H1 (cell line): ENCODE data around the gene NID1. TPM values are rescaled to one million over a fixed set of nuclear protein-coding genes. Genes with fewer than 3 reads are reported as not detected.

Experiments used
- CTCF ChIA-PET: fragments of 300-600 bp; sonication (Branson Sonifier 250); formaldehyde crosslinking; loops from one replicate; lab custom pipeline; 2021; ENCODE audit not compliant: partially characterized antibody; lab: Charles Lee
- POLR2A ChIA-PET: fragments of 300-600 bp; sonication (Branson Sonifier 250); formaldehyde crosslinking; loops from one replicate; lab custom pipeline; 2021; ENCODE audit warnings: inconsistent platforms; ENCODE audit not compliant: partially characterized antibody; lab: Charles Lee
- DNase-seq, 2 experiments: peaks; one replicate each; pipeline versions ENCODE4 v3.0.0 to v3.0.0-alpha.2; 2010 to 2022; ENCODE audit warnings: low spot score in 2 of 2, low read depth in 1 of 2, mixed read lengths in 1 of 2
- FAIRE-seq: peaks from 2 replicates; lab custom pipeline; 2011; peaks lifted over from hg19 to GRCh38; lab: Jason Lieb, UNC
- H2AFZ ChIP-seq: 2 replicates; pipeline ENCODE4 v1.8.1; 2012; ENCODE audit warnings: low read length, inconsistent platforms
- H2AK5ac ChIP-seq: 2 replicates; pipeline ENCODE4 v1.6.1; 2013; ENCODE audit warnings: low read depth, low read length
- H2BK120ac ChIP-seq: replicated peaks from 2 replicates; pipeline ENCODE3; 2013; ENCODE audit warnings: low read depth, low read length, inconsistent platforms
- H2BK12ac ChIP-seq: 2 replicates; pipeline ENCODE4 v1.6.1; 2013; ENCODE audit warnings: low read depth, low read length
- H2BK15ac ChIP-seq: 2 replicates; pipeline ENCODE4 v1.6.1; 2013; ENCODE audit warnings: low read length
- H2BK20ac ChIP-seq: 2 replicates; pipeline ENCODE4 v1.6.1; 2013; ENCODE audit warnings: low read length
- H2BK5ac ChIP-seq: 2 replicates; pipeline ENCODE4 v1.6.1; 2013; ENCODE audit warnings: low read depth, low read length
- H3K14ac ChIP-seq: 2 replicates; pipeline ENCODE4 v1.6.1; 2013; ENCODE audit warnings: inconsistent platforms; ENCODE audit not compliant: insufficient read length
- H3K18ac ChIP-seq: 2 replicates; pipeline ENCODE4 v1.6.1; 2013; ENCODE audit warnings: low read length; ENCODE audit errors: extremely low read depth
- H3K23ac ChIP-seq: 2 replicates; pipeline ENCODE4 v1.6.1; 2013; ENCODE audit warnings: inconsistent platforms; ENCODE audit not compliant: insufficient read length
- H3K23me2 ChIP-seq: 2 replicates; pipeline ENCODE4 v1.6.1; 2013; ENCODE audit warnings: low read depth, low read length
- H3K27ac ChIP-seq: 2 replicates; pipeline ENCODE4 v1.6.1; 2011; ENCODE audit warnings: low read depth, low read length, inconsistent platforms
- H3K27me3 ChIP-seq, 4 experiments: replicated peaks in 1 of 4; 1 replicate in 1 of 4; 2 replicates in 3 of 4; pipeline versions ENCODE4 v1.6.1 to v1.8.1; 2011 to 2013; ENCODE audit warnings: low read length in 3 of 4, mild to moderate bottlenecking in 3 of 4, inconsistent platforms in 2 of 4, mixed read lengths in 2 of 4, moderate library complexity in 1 of 4; ENCODE audit not compliant: control insufficient read depth in 3 of 4, insufficient read depth in 3 of 4; ENCODE audit errors: extremely low read depth in 1 of 4
- H3K36me3 ChIP-seq, 4 experiments: 2 replicates each; pipeline versions ENCODE4 v1.6.1 to v1.8.1; 2011 to 2013; ENCODE audit warnings: mild to moderate bottlenecking in 4 of 4, low read length in 3 of 4, moderate library complexity in 2 of 4, control low read depth in 1 of 4, inconsistent platforms in 1 of 4; ENCODE audit not compliant: insufficient read depth in 4 of 4, control insufficient read depth in 2 of 4
- H3K4ac ChIP-seq: replicated peaks from 2 replicates; pipeline ENCODE3; 2013; ENCODE audit warnings: low read length, low read depth, mixed read lengths, inconsistent platforms; ENCODE audit not compliant: insufficient read length
- H3K4me1 ChIP-seq, 4 experiments: replicated peaks in 1 of 4; 1 replicate in 1 of 4; 2 replicates in 3 of 4; pipeline versions ENCODE4 v1.6.1 to v1.8.1; 2011 to 2013; ENCODE audit warnings: low read length in 3 of 4, inconsistent platforms in 2 of 4, mixed read lengths in 1 of 4; ENCODE audit not compliant: insufficient read depth in 4 of 4, control insufficient read depth in 3 of 4
- H3K4me2 ChIP-seq, 2 experiments: 2 replicates each; pipeline versions ENCODE4 v1.6.1 to v1.8.1; 2011 to 2013; ENCODE audit warnings: low read depth in 2 of 2, low read length in 2 of 2, control low read depth in 1 of 2, inconsistent platforms in 1 of 2, mild to moderate bottlenecking in 1 of 2; ENCODE audit not compliant: insufficient read depth in 1 of 2
- H3K4me3 ChIP-seq, 4 experiments: fragments of 200-600, 300-600 bp in 1 of 4; sonication (generic), shearing (Covaris generic), sonication (Bioruptor Twin) in 1 of 4; 2 replicates each; pipeline versions ENCODE4 v1.5.1 to v1.8.1; 2011 to 2016; ENCODE audit warnings: low read length in 4 of 4, low read depth in 3 of 4, control low read depth in 2 of 4, inconsistent platforms in 2 of 4, mild to moderate bottlenecking in 2 of 4, mixed read lengths in 1 of 4, moderate library complexity in 1 of 4; ENCODE audit not compliant: insufficient read depth in 2 of 4; ENCODE audit errors: extremely low read depth in 1 of 4
- H3K56ac ChIP-seq: replicated peaks from 2 replicates; pipeline ENCODE3; 2013; ENCODE audit warnings: low read depth, mild to moderate bottlenecking, mixed read lengths, low read length, inconsistent platforms; ENCODE audit not compliant: insufficient read length
- H3K79me1 ChIP-seq: 2 replicates; pipeline ENCODE4 v1.6.1; 2013; ENCODE audit warnings: low read depth, low read length, control low read depth
- H3K79me2 ChIP-seq, 2 experiments: 2 replicates each; pipeline versions ENCODE4 v1.6.1 to v1.8.1; 2012 to 2013; ENCODE audit warnings: low read length in 2 of 2, mild to moderate bottlenecking in 2 of 2, inconsistent platforms in 1 of 2; ENCODE audit not compliant: insufficient read depth in 2 of 2, control insufficient read depth in 1 of 2
- H3K9ac ChIP-seq, 4 experiments: replicated peaks in 1 of 4; 1 replicate in 1 of 4; 2 replicates in 3 of 4; pipeline versions ENCODE4 v1.6.1 to v1.8.1; 2011 to 2013; ENCODE audit warnings: low read depth in 3 of 4, low read length in 3 of 4, control low read depth in 2 of 4, mild to moderate bottlenecking in 2 of 4, moderate library complexity in 2 of 4, inconsistent platforms in 1 of 4; ENCODE audit errors: extremely low read depth in 1 of 4
- H3K9me3 ChIP-seq, 2 experiments: 2 replicates each; pipeline versions ENCODE4 v1.6.1 to v1.8.1; 2012 to 2013; ENCODE audit warnings: mild to moderate bottlenecking in 2 of 2, moderate library complexity in 2 of 2, control low read depth in 1 of 2, inconsistent platforms in 1 of 2, low read depth in 1 of 2, low read length in 1 of 2, mixed read lengths in 1 of 2; ENCODE audit not compliant: insufficient read depth in 2 of 2
- H4K20me1 ChIP-seq, 2 experiments: replicated peaks in 1 of 2; 2 replicates each; pipeline versions ENCODE3 to v1.8.1; 2011 to 2013; ENCODE audit warnings: inconsistent platforms in 2 of 2, low read length in 2 of 2, mild to moderate bottlenecking in 1 of 2; ENCODE audit not compliant: insufficient read depth in 2 of 2, control insufficient read depth in 1 of 2
- H4K5ac ChIP-seq: 2 replicates; pipeline ENCODE4 v1.6.1; 2013; ENCODE audit warnings: low read length, low read depth, mixed read lengths, inconsistent platforms; ENCODE audit not compliant: insufficient read length
- H4K8ac ChIP-seq: 2 replicates; pipeline ENCODE4 v1.8.0; 2013; ENCODE audit warnings: mild to moderate bottlenecking, moderate library complexity, low read length, inconsistent platforms; ENCODE audit not compliant: insufficient read depth; ENCODE audit errors: extremely low read depth
- H4K91ac ChIP-seq: replicated peaks from 2 replicates; pipeline ENCODE3; 2013; ENCODE audit warnings: low read length, mixed read lengths, inconsistent platforms; ENCODE audit not compliant: insufficient read length
- CHD2 ChIP-seq: IDR thresholded peaks from 2 replicates; pipeline ENCODE4 v1.6.1; 2012; ENCODE audit warnings: low read length, improper control_type of control experiment
- JUN ChIP-seq: IDR thresholded peaks from 2 replicates; pipeline ENCODE4 v1.6.1; 2011; ENCODE audit warnings: low read depth, mild to moderate bottlenecking, improper control_type of control experiment, low read length
- KDM1A ChIP-seq: fragments of 200-600, 300-600 bp; sonication (generic); IDR thresholded peaks from 2 replicates; pipeline ENCODE4 v1.7.1; 2016; ENCODE audit warnings: mild to moderate bottlenecking, low read length, borderline replicate concordance
- SAP30 ChIP-seq: fragments of 300-600 bp; sonication (generic); IDR thresholded peaks from 2 replicates; pipeline ENCODE4 v1.7.1; 2012; ENCODE audit warnings: low read length, moderate library complexity, mild to moderate bottlenecking, inconsistent platforms; ENCODE audit not compliant: insufficient read depth, insufficient replicate concordance
- SP1 ChIP-seq: IDR thresholded peaks from 2 replicates; pipeline ENCODE4 v1.6.1; 2011; ENCODE audit warnings: low read depth, low read length
- TAF1 ChIP-seq: IDR thresholded peaks from 2 replicates; pipeline ENCODE4 v1.6.1; 2011; ENCODE audit warnings: mild to moderate bottlenecking, low read depth, low read length
- WGBS, 2 experiments: shearing (Covaris generic) in 1 of 2; methylation state at CpG; one replicate each; pipeline versions ENCODE4 v1.1.6 to v1.1.7; 2013 to 2015; ENCODE audit warnings: low lambda C conversion rate in 2 of 2, mixed read lengths in 2 of 2, inconsistent platforms in 1 of 2, low coverage in 1 of 2, missing lambda C conversion rate in 1 of 2; ENCODE audit not compliant: insufficient replicate concordance in 2 of 2, insufficient coverage in 1 of 2, insufficient read length in 1 of 2; ENCODE audit errors: extremely low coverage in 1 of 2, missing lambda C conversion rate in 1 of 2; 5-methylcytosine and 5-hydroxymethylcytosine counted together
- polyA plus RNA-seq, 7 experiments: library from polyadenylated mRNA; depleted of rRNA in 3 of 7; stranded (reverse) in 5 of 7; unstranded in 2 of 7; fragments of >200 nt in 5 of 7; fragments of 200-250 nt in 2 of 7; gene quantifications; 1 replicate in 5 of 7; 2 replicates in 1 of 7; 4 replicates in 1 of 7; pipeline versions ENCODE4 v1.2.1 to v1.2.3, GENCODE V29; 2011 to 2013; ENCODE audit warnings: missing spikeins in 2 of 7, mixed read lengths in 2 of 7
- total RNA-seq: library from RNA; stranded (reverse); fragmentation: NEBNext Ultra II Directional; extraction: Animal tissue kit (Norgen Biotek cat#: 25700); gene quantifications from 2 replicates; pipeline ENCODE4 v1.2.1, GENCODE V29; 2021
- TF ChIP-seq, protein P1 (sequence below): IDR thresholded peaks from 2 replicates; pipeline ENCODE4 v1.6.1; 2012; ENCODE audit warnings: low read length, inconsistent platforms
- TF ChIP-seq, protein P2 (sequence below), 3 experiments: IDR thresholded peaks; 1 replicate in 2 of 3; 2 replicates in 1 of 3; pipeline versions ENCODE4 v1.5.1 to v1.6.1; 2011; ENCODE audit warnings: low read length in 3 of 3, mild to moderate bottlenecking in 3 of 3, inconsistent platforms in 2 of 3, low read depth in 1 of 3, moderate library complexity in 1 of 3; ENCODE audit not compliant: insufficient read depth in 1 of 3; ENCODE audit errors: control extremely low read depth in 1 of 3

Gene NID1
- total and polyA plus RNA-seq, 2 of the 8 experiments (the other 6 are each of a cell fraction or from before 2014, with no cell fraction given), result 20.9 to 25.4 TPM

DNA sequence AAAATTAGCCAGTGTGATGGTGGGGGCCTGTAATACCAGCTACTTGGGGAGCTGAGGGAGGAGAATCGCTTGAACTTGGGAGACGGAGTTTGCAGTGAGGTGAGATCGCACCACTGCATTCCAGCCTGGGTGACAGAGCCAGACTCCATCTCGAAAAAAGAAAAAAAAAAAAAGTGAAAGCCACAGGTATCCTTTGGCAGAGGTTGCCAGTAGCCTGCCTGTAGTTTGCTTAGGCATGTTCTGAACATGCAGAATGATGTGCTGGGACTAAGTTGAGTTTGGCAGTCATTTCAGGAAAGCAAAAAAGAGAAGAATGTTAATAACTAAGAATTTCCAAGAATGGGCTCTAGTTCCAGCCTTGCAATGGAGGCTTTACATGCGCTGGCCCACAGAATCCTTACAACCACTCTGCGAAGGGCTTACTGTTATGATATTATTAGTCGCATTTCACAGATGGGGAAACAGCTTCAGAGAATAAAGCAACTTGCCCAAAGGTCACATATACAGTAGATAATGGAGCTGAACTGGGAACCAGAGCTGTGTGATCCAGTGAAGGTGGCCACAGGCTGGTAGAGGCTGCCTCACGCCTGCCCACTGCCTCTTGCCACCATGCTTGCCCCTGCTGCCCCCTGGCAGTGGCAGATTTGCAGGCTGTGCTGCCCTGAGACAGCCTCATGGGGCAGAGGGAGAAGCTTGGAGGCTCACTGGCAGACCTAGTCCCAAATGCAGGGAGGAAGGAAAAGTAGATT, 131.7 kb downstream of the NID1 start:
- no peaks in the 10 kb centered on the region for H3K79me2 ChIP-seq
- H2BK12ac ChIP-seq, result no peak overlapping the region
- no peak overlapping the region for H3K4me3 ChIP-seq
- H2BK15ac ChIP-seq, result no peak overlapping the region
- H3K9ac ChIP-seq, result no peak overlapping the region
- no peak for DNase-seq
- no peak overlapping the region for H4K91ac ChIP-seq
- H4K8ac ChIP-seq, result no peak overlapping the region
- no peak overlapping the region for H3K4ac ChIP-seq
- no peak overlapping the region for H2BK20ac ChIP-seq
- CTCF ChIA-PET, result interaction anchor here (0.8 to 3.3 kb wide), 6 partner anchors 15 to 419 kb away, joined by 3 to 11 read pairs (median 4); no protein-coding TSS in a partner anchor
- no peak for FAIRE-seq
- H2BK5ac ChIP-seq, result no peak overlapping the region
- no peak overlapping the region for H3K56ac ChIP-seq
- H2BK120ac ChIP-seq, result no peak overlapping the region
- H3K23me2 ChIP-seq, result no peaks in the 10 kb centered on the region; the same call in 1 of the 2 replicates
- H3K36me3 ChIP-seq, result no peaks in the 10 kb centered on the region
- H3K14ac ChIP-seq, result no peak overlapping the region
- POLR2A ChIA-PET, result no interaction called here
- 91% methylated on average over 7 of the region's 8 CpGs; no CpG with 5 or more reads in 1 of the 2 experiments for WGBS, 2 experiments
- no peak overlapping the region for H3K23ac ChIP-seq
- H3K9me3 ChIP-seq, result no peaks in the 10 kb centered on the region
- no peak overlapping the region for H2AFZ ChIP-seq
- H4K20me1 ChIP-seq, result no peaks in the 10 kb centered on the region
- H3K4me2 ChIP-seq, result no peak overlapping the region
- H3K27ac ChIP-seq, result no peak overlapping the region
- peaks cover 0 to 3% (median 0%) of the 10 kb centered on the region in 4 experiments; a peak in 2 of 7 replicates for H3K4me1 ChIP-seq
- no peaks in the 10 kb centered on the region for H3K79me1 ChIP-seq
- H3K18ac ChIP-seq, result no peak overlapping the region
- H3K27me3 ChIP-seq, result peaks cover 0 to 4% (median 1%) of the 10 kb centered on the region in 4 experiments; a peak in 3 of 7 replicates
- H2AK5ac ChIP-seq, result no peak overlapping the region
- no peak overlapping the region for H4K5ac ChIP-seq
- TF ChIP-seq SAP30 (no peak), CHD2 (no peak), JUN (no peak), SP1 (no peak), KDM1A (no peak), TAF1 (no peak)
- TF ChIP-seq, protein P1, sequence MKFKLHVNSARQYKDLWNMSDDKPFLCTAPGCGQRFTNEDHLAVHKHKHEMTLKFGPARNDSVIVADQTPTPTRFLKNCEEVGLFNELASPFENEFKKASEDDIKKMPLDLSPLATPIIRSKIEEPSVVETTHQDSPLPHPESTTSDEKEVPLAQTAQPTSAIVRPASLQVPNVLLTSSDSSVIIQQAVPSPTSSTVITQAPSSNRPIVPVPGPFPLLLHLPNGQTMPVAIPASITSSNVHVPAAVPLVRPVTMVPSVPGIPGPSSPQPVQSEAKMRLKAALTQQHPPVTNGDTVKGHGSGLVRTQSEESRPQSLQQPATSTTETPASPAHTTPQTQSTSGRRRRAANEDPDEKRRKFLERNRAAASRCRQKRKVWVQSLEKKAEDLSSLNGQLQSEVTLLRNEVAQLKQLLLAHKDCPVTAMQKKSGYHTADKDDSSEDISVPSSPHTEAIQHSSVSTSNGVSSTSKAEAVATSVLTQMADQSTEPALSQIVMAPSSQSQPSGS, result no peak
- TF ChIP-seq, protein P2, sequence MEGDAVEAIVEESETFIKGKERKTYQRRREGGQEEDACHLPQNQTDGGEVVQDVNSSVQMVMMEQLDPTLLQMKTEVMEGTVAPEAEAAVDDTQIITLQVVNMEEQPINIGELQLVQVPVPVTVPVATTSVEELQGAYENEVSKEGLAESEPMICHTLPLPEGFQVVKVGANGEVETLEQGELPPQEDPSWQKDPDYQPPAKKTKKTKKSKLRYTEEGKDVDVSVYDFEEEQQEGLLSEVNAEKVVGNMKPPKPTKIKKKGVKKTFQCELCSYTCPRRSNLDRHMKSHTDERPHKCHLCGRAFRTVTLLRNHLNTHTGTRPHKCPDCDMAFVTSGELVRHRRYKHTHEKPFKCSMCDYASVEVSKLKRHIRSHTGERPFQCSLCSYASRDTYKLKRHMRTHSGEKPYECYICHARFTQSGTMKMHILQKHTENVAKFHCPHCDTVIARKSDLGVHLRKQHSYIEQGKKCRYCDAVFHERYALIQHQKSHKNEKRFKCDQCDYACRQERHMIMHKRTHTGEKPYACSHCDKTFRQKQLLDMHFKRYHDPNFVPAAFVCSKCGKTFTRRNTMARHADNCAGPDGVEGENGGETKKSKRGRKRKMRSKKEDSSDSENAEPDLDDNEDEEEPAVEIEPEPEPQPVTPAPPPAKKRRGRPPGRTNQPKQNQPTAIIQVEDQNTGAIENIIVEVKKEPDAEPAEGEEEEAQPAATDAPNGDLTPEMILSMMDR (IDR thresholded peaks at IDR 0.05; ENCODE audit: control extremely low read depth in 1 of 3, insufficient read depth in 1 of 3, low read depth in 1 of 3, low read length in 3 of 3), result peak; percentile 22 to 33 (median 30)
